CD4-positive, alpha-beta memory T cell (primary cell): ENCODE data around the gene CUX1. TPM values are rescaled to one million over a fixed set of nuclear protein-coding genes. Genes with fewer than 3 reads are reported as not detected.
"Not testable (repeated sequence)": the region's sequence is repeated elsewhere in the genome, so short reads cannot be mapped to it uniquely, and the experiment has no call there.

ENCODE experiments used
- CTCF ChIA-PET: fragments of 350-600 bp; sonication (Branson Sonifier 250); formaldehyde crosslinking; loops from one replicate; lab custom pipeline; 2021; ENCODE audit warnings: inconsistent platforms; ENCODE audit not compliant: partially characterized antibody; lab: Charles Lee
- POLR2A ChIA-PET: fragments of 350-600 bp; sonication (Branson Sonifier 250); formaldehyde crosslinking; loops from one replicate; lab custom pipeline; 2021; ENCODE audit not compliant: partially characterized antibody; lab: Charles Lee
- DNase-seq, 5 donors: peaks; one replicate each; pipeline versions ENCODE4 v3.0.0 to v3.0.0-alpha.2; 2020 to 2022; ENCODE audit warnings: mixed read lengths in 1 of 5
- H3K27ac ChIP-seq: one replicate; pipeline ENCODE4 v1.7.0; 2013; ENCODE audit warnings: low read depth, low read length
- H3K27me3 ChIP-seq: 2 replicates; pipeline ENCODE4 v1.7.0; 2013; ENCODE audit warnings: mild to moderate bottlenecking, low read length, moderate library complexity; ENCODE audit not compliant: insufficient read depth
- H3K36me3 ChIP-seq: 2 replicates; pipeline ENCODE4 v1.7.0; 2013; ENCODE audit warnings: mild to moderate bottlenecking, low read length, moderate library complexity; ENCODE audit not compliant: insufficient read depth
- H3K4me1 ChIP-seq: 2 replicates; pipeline ENCODE4 v1.7.0; 2013; ENCODE audit warnings: mild to moderate bottlenecking, low read length, moderate library complexity; ENCODE audit not compliant: insufficient read depth
- H3K4me3 ChIP-seq, 2 donors: one replicate each; pipeline ENCODE4 v1.7.0; 2013; ENCODE audit warnings: low read length in 2 of 2, mild to moderate bottlenecking in 1 of 2
- H3K9me3 ChIP-seq, 2 donors: one replicate each; pipeline ENCODE4 v1.7.0; 2013; ENCODE audit warnings: low read length in 2 of 2, control low read depth in 1 of 2; ENCODE audit not compliant: control insufficient read depth in 1 of 2
- H3K27ac Mint-ChIP-seq, 7 donors: one replicate each; pipeline ENCODE4 v1.8.0; 2020 to 2021; ENCODE audit warnings: mixed read lengths in 7 of 7, mild to moderate bottlenecking in 6 of 7, inconsistent platforms in 3 of 7, moderate library complexity in 3 of 7
- H3K27me3 Mint-ChIP-seq, 2 donors: one replicate each; pipeline ENCODE4 v1.8.0; 2020 to 2021; ENCODE audit warnings: mixed read lengths in 2 of 2
- H3K36me3 Mint-ChIP-seq, 2 donors: one replicate each; pipeline ENCODE4 v1.8.0; 2020 to 2021; ENCODE audit warnings: mixed read lengths in 2 of 2, inconsistent platforms in 1 of 2, mild to moderate bottlenecking in 1 of 2
- H3K4me1 Mint-ChIP-seq, 4 donors: one replicate each; pipeline ENCODE4 v1.8.0; 2020 to 2021; ENCODE audit warnings: mixed read lengths in 4 of 4, mild to moderate bottlenecking in 1 of 4
- H3K4me3 Mint-ChIP-seq, 8 donors: one replicate each; pipeline ENCODE4 v1.8.0; 2020 to 2021; ENCODE audit warnings: mixed read lengths in 8 of 8, mild to moderate bottlenecking in 7 of 8, moderate library complexity in 6 of 8, inconsistent platforms in 3 of 8
- H3K9me3 Mint-ChIP-seq, 8 donors: one replicate each; pipeline ENCODE4 v1.8.0; 2020 to 2021; ENCODE audit warnings: mixed read lengths in 8 of 8, mild to moderate bottlenecking in 5 of 8, inconsistent platforms in 3 of 8, moderate library complexity in 1 of 8
- intact Hi-C: fragments of 100-400 bp; cut with micrococcal nuclease; formaldehyde crosslinking; loops from one replicate; pipeline ENCODE4 v1.15.1; 2023
- polyA plus RNA-seq, 2 donors: library from polyadenylated mRNA; unstranded; fragments of 300-500 nt; fragmentation: Illumina TruSeq; gene quantifications; one replicate each; pipeline ENCODE4 v1.2.3, GENCODE V29; 2021
- total RNA-seq, 2 experiments: library from RNA; stranded (reverse); gene quantifications; one replicate each; pipeline ENCODE4 v1.2.3, GENCODE V29; 2021

The CUX1 gene
- total and polyA plus RNA-seq, 4 experiments from 2014 or later: 2.1 to 47.6 (median 36.1) TPM

- Histone ChIP-seq H3K4me1 (no peaks in the 10 kb centered on the region), H3K27ac (no peak overlapping the region), H3K36me3 (no peaks in the 10 kb centered on the region), H3K9me3 (no peaks in the 10 kb centered on the region), H3K4me3 (no peak overlapping the region), H3K27me3 (no peaks in the 10 kb centered on the region)
- no peak overlapping the region for H3K4me3 Mint-ChIP-seq
- peaks cover 2 to 5% of the 10 kb centered on the region in 2 donors for H3K27me3 Mint-ChIP-seq
- H3K36me3 Mint-ChIP-seq: no peaks in the 10 kb centered on the region
- H3K9me3 Mint-ChIP-seq: peaks cover 0 to 4% (median 0%) of the 10 kb centered on the region in 8 donors
- DNase-seq: no peak
- H3K4me1 Mint-ChIP-seq: peaks cover 0 to 3% (median under 1%) of the 10 kb centered on the region in 4 donors
- ChIA-PET POLR2A (no interaction called here), CTCF (no interaction called here)
- intact Hi-C loops: no loop called here
- H3K27ac Mint-ChIP-seq: no peak overlapping the region
These were observed 28.9 kb upstream of the CUX1 start for GRCh38 chr7:101788517-101788916.

- intact Hi-C loops: no loop called here
- no peaks in the 10 kb centered on the region for H3K36me3 ChIP-seq
- no peak overlapping the region for H3K4me3 ChIP-seq
- no peaks in the 10 kb centered on the region for H3K9me3 ChIP-seq
- no peak overlapping the region for H3K27ac ChIP-seq
- ChIA-PET CTCF (no interaction called here), POLR2A (no interaction called here)
- peaks cover 3 to 4% of the 10 kb centered on the region in 2 donors for H3K27me3 Mint-ChIP-seq
- no peaks in the 10 kb centered on the region for H3K27me3 ChIP-seq
- no peak for DNase-seq
- no peaks in the 10 kb centered on the region for H3K36me3 Mint-ChIP-seq
- H3K9me3 Mint-ChIP-seq: peaks cover 0 to 4% (median 0%) of the 10 kb centered on the region in 8 donors
- H3K27ac Mint-ChIP-seq: no peak overlapping the region
- no peaks in the 10 kb centered on the region for H3K4me1 Mint-ChIP-seq
- H3K4me1 ChIP-seq: no peaks in the 10 kb centered on the region
- H3K4me3 Mint-ChIP-seq: peak overlapping the region in 1 of 8 donors; percentile 27
These were observed 26.7 kb upstream of the CUX1 start for GRCh38 chr7:101790566-101791293.

- no peaks in the 10 kb centered on the region for H3K4me1 ChIP-seq
- no peaks in the 10 kb centered on the region for H3K36me3 ChIP-seq
- ChIA-PET POLR2A (no interaction called here), CTCF (interaction anchor here (1.6 kb wide), 1 partner anchor 22 kb away, joined by 3 read pairs; no protein-coding TSS in a partner anchor)
- Mint-ChIP-seq H3K4me1 (no peaks in the 10 kb centered on the region), H3K4me3 (no peak overlapping the region), H3K9me3 (peaks cover 0 to 6% (median 0%) of the 10 kb centered on the region in 8 donors), H3K36me3 (no peaks in the 10 kb centered on the region), H3K27me3 (peaks cover 0 to 4% of the 10 kb centered on the region in 2 donors), H3K27ac (no peak overlapping the region)
- intact Hi-C loops: no loop called here
- no peak overlapping the region for H3K27ac ChIP-seq
- no peaks in the 10 kb centered on the region for H3K27me3 ChIP-seq
- H3K4me3 ChIP-seq: no peak overlapping the region
- no peak for DNase-seq
- no peaks in the 10 kb centered on the region for H3K9me3 ChIP-seq
These were observed 25.3 kb upstream of the CUX1 start for GRCh38 chr7:101792051-101792681.

GRCh38 chr7:101792682-101793071, 24.7 kb upstream of the CUX1 start:
- H3K4me1 Mint-ChIP-seq, H3K27ac ChIP-seq, H3K27me3 ChIP-seq, POLR2A ChIA-PET, H3K9me3 Mint-ChIP-seq, H3K27ac Mint-ChIP-seq, H3K4me1 ChIP-seq, H3K4me3 Mint-ChIP-seq, intact Hi-C loops, H3K27me3 Mint-ChIP-seq, H3K9me3 ChIP-seq, DNase-seq, H3K36me3 Mint-ChIP-seq, H3K4me3 ChIP-seq, H3K36me3 ChIP-seq: not testable (repeated sequence)
- CTCF ChIA-PET: interaction anchor here (1.6 kb wide), 1 partner anchor 22 kb away, joined by 3 read pairs; no protein-coding TSS in a partner anchor

- DNase-seq: no peak
- ChIA-PET POLR2A (no interaction called here), CTCF (no interaction called here)
- no peaks in the 10 kb centered on the region for H3K4me1 ChIP-seq
- Mint-ChIP-seq H3K4me3 (no peak overlapping the region), H3K27me3 (peaks cover 0 to 3% of the 10 kb centered on the region in 2 donors), H3K36me3 (no peaks in the 10 kb centered on the region), H3K4me1 (no peaks in the 10 kb centered on the region), H3K9me3 (peaks cover 0 to 2% (median 0%) of the 10 kb centered on the region in 8 donors), H3K27ac (no peak overlapping the region)
- intact Hi-C loops: no loop called here
- H3K27me3 ChIP-seq: no peaks in the 10 kb centered on the region
- no peak overlapping the region for H3K27ac ChIP-seq
- no peak overlapping the region for H3K4me3 ChIP-seq
- H3K36me3 ChIP-seq: no peaks in the 10 kb centered on the region
- H3K9me3 ChIP-seq: no peaks in the 10 kb centered on the region
These were observed 22.0 kb upstream of the CUX1 start for GRCh38 chr7:101795461-101795860.

DNA sequence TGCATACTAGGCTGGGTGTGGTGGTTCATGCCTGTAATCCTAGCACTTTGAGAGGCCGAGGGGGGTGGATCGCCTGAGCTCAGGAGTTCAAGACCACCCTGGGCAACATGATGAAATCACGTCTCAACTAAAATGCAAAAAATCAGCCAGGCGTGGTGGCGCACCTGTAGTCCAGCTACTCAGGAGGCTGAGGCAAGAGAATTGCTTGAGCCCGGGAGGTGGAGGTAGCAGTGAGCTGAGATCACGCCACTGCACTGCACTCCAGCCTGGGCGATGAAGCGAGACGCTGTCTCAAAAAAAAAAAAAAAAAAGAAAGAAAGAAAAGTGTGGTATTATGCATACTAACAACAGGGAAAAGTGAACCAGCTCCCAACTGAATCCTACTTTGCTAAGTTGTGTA, 19.3 kb upstream of the CUX1 start:
- intact Hi-C loops, DNase-seq, H3K27ac ChIP-seq, H3K27me3 Mint-ChIP-seq, H3K4me1 Mint-ChIP-seq, H3K9me3 ChIP-seq, H3K4me1 ChIP-seq, H3K9me3 Mint-ChIP-seq, POLR2A ChIA-PET, H3K27ac Mint-ChIP-seq, H3K36me3 Mint-ChIP-seq, H3K27me3 ChIP-seq, H3K4me3 ChIP-seq, H3K36me3 ChIP-seq, CTCF ChIA-PET, H3K4me3 Mint-ChIP-seq: not testable (repeated sequence)

GRCh38 chr7:101803203-101804087, 14.0 kb upstream of the CUX1 start:
- no peaks in the 10 kb centered on the region for H3K9me3 ChIP-seq
- no peak overlapping the region for H3K4me3 ChIP-seq
- no peaks in the 10 kb centered on the region for H3K36me3 ChIP-seq
- peak overlapping the region in 7 of 8 donors; percentile 43 to 84 (median 76) for H3K4me3 Mint-ChIP-seq
- no peaks in the 10 kb centered on the region for H3K36me3 Mint-ChIP-seq
- no peaks in the 10 kb centered on the region for H3K27me3 ChIP-seq
- intact Hi-C loops: loop anchor here (1.0 kb wide), 1 partner anchor 11 kb away; no protein-coding TSS in a partner anchor
- DNase-seq: no peak
- ChIA-PET CTCF (no interaction called here), POLR2A (no interaction called here)
- no peaks in the 10 kb centered on the region for H3K9me3 Mint-ChIP-seq
- H3K4me1 ChIP-seq: peaks cover 17% of the 10 kb centered on the region
- peak overlapping the region in 4 of 7 donors; percentile 5 to 86 (median 38) for H3K27ac Mint-ChIP-seq
- no peak overlapping the region for H3K27ac ChIP-seq
- peaks cover 16 to 29% (median 23%) of the 10 kb centered on the region in 4 donors for H3K4me1 Mint-ChIP-seq
- H3K27me3 Mint-ChIP-seq: peaks cover 2 to 5% of the 10 kb centered on the region in 2 donors
